Measurements from ENCODE around the gene COL18A1.

DNA sequence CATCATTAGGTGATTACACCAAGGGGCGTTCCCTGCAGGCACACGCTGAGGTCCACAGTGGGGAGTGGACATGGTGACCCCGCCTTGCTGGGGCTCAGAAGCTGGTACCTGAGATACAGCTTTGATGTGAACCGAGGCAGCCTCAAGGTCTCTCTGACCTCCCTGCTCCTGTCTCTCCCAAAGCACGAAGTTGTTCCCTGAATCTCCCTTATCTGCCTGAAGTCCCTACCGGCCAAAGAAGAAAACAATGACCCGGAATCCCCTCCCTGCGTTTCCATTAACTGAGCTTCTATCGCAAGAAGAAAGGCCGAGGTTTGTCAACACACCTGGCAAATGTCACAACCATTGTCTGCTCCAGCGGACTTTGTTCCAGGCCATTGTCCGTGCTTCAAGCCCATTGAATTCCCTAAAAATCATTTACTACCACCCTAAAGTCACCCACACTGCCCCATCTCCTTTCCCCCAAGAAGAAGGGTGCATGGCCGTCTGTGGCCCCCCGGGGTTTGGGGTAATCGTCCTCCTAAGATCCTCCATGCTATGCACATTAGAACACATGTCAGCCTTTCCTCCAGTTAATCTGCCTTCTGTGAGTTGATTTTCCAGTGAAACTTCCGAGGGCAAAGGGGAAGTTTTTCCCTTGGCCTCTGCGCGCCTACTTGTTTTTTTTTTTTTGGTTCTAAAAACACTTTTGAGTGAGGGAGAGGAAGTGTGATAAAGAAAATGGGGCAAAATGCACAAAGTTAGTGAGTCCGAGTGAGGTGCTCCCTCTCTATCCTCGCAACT lies 48.1 kb upstream of the COL18A1 start:
- TF ChIP-seq POLR2AphosphoS5 (IDR thresholded peaks at IDR 0.05; ENCODE audit: low read depth, low read length) (no peak), SIN3A (IDR thresholded peaks at IDR 0.05; ENCODE audit: borderline replicate concordance, insufficient read depth, low read depth, low read length) (no peak)
- TF ChIP-seq, protein P1, sequence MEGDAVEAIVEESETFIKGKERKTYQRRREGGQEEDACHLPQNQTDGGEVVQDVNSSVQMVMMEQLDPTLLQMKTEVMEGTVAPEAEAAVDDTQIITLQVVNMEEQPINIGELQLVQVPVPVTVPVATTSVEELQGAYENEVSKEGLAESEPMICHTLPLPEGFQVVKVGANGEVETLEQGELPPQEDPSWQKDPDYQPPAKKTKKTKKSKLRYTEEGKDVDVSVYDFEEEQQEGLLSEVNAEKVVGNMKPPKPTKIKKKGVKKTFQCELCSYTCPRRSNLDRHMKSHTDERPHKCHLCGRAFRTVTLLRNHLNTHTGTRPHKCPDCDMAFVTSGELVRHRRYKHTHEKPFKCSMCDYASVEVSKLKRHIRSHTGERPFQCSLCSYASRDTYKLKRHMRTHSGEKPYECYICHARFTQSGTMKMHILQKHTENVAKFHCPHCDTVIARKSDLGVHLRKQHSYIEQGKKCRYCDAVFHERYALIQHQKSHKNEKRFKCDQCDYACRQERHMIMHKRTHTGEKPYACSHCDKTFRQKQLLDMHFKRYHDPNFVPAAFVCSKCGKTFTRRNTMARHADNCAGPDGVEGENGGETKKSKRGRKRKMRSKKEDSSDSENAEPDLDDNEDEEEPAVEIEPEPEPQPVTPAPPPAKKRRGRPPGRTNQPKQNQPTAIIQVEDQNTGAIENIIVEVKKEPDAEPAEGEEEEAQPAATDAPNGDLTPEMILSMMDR (IDR thresholded peaks at IDR 0.05): 0 out of 2 replicates have a peak, but pooled peaks have one; percentile 4
- TF ChIP-seq, protein P2, sequence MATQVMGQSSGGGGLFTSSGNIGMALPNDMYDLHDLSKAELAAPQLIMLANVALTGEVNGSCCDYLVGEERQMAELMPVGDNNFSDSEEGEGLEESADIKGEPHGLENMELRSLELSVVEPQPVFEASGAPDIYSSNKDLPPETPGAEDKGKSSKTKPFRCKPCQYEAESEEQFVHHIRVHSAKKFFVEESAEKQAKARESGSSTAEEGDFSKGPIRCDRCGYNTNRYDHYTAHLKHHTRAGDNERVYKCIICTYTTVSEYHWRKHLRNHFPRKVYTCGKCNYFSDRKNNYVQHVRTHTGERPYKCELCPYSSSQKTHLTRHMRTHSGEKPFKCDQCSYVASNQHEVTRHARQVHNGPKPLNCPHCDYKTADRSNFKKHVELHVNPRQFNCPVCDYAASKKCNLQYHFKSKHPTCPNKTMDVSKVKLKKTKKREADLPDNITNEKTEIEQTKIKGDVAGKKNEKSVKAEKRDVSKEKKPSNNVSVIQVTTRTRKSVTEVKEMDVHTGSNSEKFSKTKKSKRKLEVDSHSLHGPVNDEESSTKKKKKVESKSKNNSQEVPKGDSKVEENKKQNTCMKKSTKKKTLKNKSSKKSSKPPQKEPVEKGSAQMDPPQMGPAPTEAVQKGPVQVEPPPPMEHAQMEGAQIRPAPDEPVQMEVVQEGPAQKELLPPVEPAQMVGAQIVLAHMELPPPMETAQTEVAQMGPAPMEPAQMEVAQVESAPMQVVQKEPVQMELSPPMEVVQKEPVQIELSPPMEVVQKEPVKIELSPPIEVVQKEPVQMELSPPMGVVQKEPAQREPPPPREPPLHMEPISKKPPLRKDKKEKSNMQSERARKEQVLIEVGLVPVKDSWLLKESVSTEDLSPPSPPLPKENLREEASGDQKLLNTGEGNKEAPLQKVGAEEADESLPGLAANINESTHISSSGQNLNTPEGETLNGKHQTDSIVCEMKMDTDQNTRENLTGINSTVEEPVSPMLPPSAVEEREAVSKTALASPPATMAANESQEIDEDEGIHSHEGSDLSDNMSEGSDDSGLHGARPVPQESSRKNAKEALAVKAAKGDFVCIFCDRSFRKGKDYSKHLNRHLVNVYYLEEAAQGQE (IDR thresholded peaks at IDR 0.05; ENCODE audit: insufficient read depth in 1 of 2, low read depth in 2 of 2, low read length in 1 of 2): no peak

All from Panc1 (cell line).